Measurements from ENCODE around the gene SNW1. TPM values are rescaled to one million over a fixed set of nuclear protein-coding genes. Genes with fewer than 3 reads are reported as not detected.

The SNW1 gene
- total and polyA plus RNA-seq, 2 of the 13 experiments (the other 11 are each of a cell fraction or from before 2014, with no cell fraction given): 23.2 to 65.8 TPM

GRCh38 chr14:77809011-77809410, 48.1 kb upstream of the SNW1 start (continued):
- no peak for TF ChIP-seq FOXK1 (CRISPR knock-in tag; IDR thresholded peaks at IDR 0.05; ENCODE audit: borderline replicate concordance, low read depth)
- no peak for TF ChIP-seq ZNF362 (CRISPR knock-in tag; IDR thresholded peaks at IDR 0.05; ENCODE audit: borderline replicate concordance)
- no peak for TF ChIP-seq ZNF790 (CRISPR knock-in tag; IDR thresholded peaks at IDR 0.05; ENCODE audit: borderline replicate concordance)
- TF ChIP-seq SKI (IDR thresholded peaks at IDR 0.05; ENCODE audit: partially characterized antibody): no peak
- TF ChIP-seq, protein P1, sequence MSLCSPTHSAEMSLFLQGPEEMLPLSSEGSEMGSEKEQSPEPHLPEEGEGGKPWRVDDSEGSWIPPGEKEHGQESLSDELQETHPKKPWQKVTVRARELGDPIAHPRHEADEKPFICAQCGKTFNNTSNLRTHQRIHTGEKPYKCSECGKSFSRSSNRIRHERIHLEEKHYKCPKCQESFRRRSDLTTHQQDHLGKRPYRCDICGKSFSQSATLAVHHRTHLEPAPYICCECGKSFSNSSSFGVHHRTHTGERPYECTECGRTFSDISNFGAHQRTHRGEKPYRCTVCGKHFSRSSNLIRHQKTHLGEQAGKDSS (CRISPR knock-in tag; IDR thresholded peaks at IDR 0.05; ENCODE audit: borderline replicate concordance, low read depth): no peak
- TF ChIP-seq RBM22 (optimal IDR thresholded peaks at IDR 0.05; ENCODE audit: low read length): no peak
- TF ChIP-seq ATRX (CRISPR knock-in tag; IDR thresholded peaks at IDR 0.05; ENCODE audit: borderline replicate concordance): no peak

- Histone ChIP-seq H3K9ac (ENCODE audit: insufficient read depth, low read depth, low read length) (no peak overlapping the region), H3K27me3 (ENCODE audit: control insufficient read depth in 1 of 2, insufficient read depth in 2 of 2, low read length in 2 of 2) (no peaks in the 10 kb centered on the region), H2AFZ (ENCODE audit: low read length) (no peak overlapping the region), H3K36me3 (replicated peaks in 1 of 2; ENCODE audit: control insufficient read depth in 1 of 2, insufficient read depth in 2 of 2, low read length in 2 of 2) (no peaks in the 10 kb centered on the region; a peak in 1 of 5 replicates), H3K4me3 (replicated peaks in 1 of 3; ENCODE audit: insufficient read depth in 1 of 3, low read depth in 2 of 3, low read length in 3 of 3) (no peak overlapping the region), H4K20me1 (ENCODE audit: insufficient read depth, low read length) (no peaks in the 10 kb centered on the region), H3K9me3 (ENCODE audit: low read length) (no peaks in the 10 kb centered on the region), H3K79me2 (ENCODE audit: insufficient read depth, low read length) (no peaks in the 10 kb centered on the region), H3K4me2 (ENCODE audit: low read depth, low read length) (no peak overlapping the region), H3K4me1 (ENCODE audit: insufficient read depth, low read length) (no peaks in the 10 kb centered on the region), H3K27ac (ENCODE audit: extremely low read length, insufficient read depth, low read length) (no peak overlapping the region)
- intact Hi-C loops (cut with micrococcal nuclease; ENCODE audit: unreplicated experiment): no loop called here
- CTCF ChIA-PET (ENCODE audit: low intra/inter-chr PET ratio, low total read pairs): no interaction called here
- in situ Hi-C loops (cut with HindIII; ENCODE audit: extremely low pct_ligation_motif_present, low pct_unique_long_range_greater_than_20kb): no loop called here
- 96% methylated on average over 3 of the region's 3 CpGs for WGBS (ENCODE audit: low lambda C conversion rate)
- POLR2A ChIA-PET: no interaction called here
- FAIRE-seq: no peak
- no TSS peak for BruUV-seq (replicated peaks)
- no peak for ATAC-seq
- no peak for DNase-seq (ENCODE audit: low spot score)
- TF ChIP-seq, protein P2, sequence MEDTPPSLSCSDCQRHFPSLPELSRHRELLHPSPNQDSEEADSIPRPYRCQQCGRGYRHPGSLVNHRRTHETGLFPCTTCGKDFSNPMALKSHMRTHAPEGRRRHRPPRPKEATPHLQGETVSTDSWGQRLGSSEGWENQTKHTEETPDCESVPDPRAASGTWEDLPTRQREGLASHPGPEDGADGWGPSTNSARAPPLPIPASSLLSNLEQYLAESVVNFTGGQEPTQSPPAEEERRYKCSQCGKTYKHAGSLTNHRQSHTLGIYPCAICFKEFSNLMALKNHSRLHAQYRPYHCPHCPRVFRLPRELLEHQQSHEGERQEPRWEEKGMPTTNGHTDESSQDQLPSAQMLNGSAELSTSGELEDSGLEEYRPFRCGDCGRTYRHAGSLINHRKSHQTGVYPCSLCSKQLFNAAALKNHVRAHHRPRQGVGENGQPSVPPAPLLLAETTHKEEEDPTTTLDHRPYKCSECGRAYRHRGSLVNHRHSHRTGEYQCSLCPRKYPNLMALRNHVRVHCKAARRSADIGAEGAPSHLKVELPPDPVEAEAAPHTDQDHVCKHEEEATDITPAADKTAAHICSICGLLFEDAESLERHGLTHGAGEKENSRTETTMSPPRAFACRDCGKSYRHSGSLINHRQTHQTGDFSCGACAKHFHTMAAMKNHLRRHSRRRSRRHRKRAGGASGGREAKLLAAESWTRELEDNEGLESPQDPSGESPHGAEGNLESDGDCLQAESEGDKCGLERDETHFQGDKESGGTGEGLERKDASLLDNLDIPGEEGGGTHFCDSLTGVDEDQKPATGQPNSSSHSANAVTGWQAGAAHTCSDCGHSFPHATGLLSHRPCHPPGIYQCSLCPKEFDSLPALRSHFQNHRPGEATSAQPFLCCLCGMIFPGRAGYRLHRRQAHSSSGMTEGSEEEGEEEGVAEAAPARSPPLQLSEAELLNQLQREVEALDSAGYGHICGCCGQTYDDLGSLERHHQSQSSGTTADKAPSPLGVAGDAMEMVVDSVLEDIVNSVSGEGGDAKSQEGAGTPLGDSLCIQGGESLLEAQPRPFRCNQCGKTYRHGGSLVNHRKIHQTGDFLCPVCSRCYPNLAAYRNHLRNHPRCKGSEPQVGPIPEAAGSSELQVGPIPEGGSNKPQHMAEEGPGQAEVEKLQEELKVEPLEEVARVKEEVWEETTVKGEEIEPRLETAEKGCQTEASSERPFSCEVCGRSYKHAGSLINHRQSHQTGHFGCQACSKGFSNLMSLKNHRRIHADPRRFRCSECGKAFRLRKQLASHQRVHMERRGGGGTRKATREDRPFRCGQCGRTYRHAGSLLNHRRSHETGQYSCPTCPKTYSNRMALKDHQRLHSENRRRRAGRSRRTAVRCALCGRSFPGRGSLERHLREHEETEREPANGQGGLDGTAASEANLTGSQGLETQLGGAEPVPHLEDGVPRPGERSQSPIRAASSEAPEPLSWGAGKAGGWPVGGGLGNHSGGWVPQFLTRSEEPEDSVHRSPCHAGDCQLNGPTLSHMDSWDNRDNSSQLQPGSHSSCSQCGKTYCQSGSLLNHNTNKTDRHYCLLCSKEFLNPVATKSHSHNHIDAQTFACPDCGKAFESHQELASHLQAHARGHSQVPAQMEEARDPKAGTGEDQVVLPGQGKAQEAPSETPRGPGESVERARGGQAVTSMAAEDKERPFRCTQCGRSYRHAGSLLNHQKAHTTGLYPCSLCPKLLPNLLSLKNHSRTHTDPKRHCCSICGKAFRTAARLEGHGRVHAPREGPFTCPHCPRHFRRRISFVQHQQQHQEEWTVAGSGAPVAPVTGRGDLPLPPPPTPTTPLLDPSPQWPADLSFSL (CRISPR knock-in tag; IDR thresholded peaks at IDR 0.05): no peak
- TF ChIP-seq ZNF644 (CRISPR knock-in tag; IDR thresholded peaks at IDR 0.05; ENCODE audit: low read depth): no peak
- TF ChIP-seq, protein P3, sequence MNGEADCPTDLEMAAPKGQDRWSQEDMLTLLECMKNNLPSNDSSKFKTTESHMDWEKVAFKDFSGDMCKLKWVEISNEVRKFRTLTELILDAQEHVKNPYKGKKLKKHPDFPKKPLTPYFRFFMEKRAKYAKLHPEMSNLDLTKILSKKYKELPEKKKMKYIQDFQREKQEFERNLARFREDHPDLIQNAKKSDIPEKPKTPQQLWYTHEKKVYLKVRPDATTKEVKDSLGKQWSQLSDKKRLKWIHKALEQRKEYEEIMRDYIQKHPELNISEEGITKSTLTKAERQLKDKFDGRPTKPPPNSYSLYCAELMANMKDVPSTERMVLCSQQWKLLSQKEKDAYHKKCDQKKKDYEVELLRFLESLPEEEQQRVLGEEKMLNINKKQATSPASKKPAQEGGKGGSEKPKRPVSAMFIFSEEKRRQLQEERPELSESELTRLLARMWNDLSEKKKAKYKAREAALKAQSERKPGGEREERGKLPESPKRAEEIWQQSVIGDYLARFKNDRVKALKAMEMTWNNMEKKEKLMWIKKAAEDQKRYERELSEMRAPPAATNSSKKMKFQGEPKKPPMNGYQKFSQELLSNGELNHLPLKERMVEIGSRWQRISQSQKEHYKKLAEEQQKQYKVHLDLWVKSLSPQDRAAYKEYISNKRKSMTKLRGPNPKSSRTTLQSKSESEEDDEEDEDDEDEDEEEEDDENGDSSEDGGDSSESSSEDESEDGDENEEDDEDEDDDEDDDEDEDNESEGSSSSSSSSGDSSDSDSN (CRISPR knock-in tag; IDR thresholded peaks at IDR 0.05): no peak
- no peak for TF ChIP-seq ISL2 (CRISPR knock-in tag; IDR thresholded peaks at IDR 0.05)
- no peak for TF ChIP-seq SNAI1 (CRISPR knock-in tag; IDR thresholded peaks at IDR 0.05; ENCODE audit: borderline replicate concordance)
- TF ChIP-seq XRCC5 (optimal IDR thresholded peaks at IDR 0.05; ENCODE audit: low read length): no peak
These were observed 47.3 kb upstream of the SNW1 start for GRCh38 chr14:77808250-77808649.
